ENCODE results near the gene SNED1. TPM values are rescaled to one million over a fixed set of nuclear protein-coding genes. Genes with fewer than 3 reads are reported as not detected.

Gene SNED1
- total and polyA plus RNA-seq, 7 donors: 0.69 to 37.1 (median 8.3) TPM

DNA sequence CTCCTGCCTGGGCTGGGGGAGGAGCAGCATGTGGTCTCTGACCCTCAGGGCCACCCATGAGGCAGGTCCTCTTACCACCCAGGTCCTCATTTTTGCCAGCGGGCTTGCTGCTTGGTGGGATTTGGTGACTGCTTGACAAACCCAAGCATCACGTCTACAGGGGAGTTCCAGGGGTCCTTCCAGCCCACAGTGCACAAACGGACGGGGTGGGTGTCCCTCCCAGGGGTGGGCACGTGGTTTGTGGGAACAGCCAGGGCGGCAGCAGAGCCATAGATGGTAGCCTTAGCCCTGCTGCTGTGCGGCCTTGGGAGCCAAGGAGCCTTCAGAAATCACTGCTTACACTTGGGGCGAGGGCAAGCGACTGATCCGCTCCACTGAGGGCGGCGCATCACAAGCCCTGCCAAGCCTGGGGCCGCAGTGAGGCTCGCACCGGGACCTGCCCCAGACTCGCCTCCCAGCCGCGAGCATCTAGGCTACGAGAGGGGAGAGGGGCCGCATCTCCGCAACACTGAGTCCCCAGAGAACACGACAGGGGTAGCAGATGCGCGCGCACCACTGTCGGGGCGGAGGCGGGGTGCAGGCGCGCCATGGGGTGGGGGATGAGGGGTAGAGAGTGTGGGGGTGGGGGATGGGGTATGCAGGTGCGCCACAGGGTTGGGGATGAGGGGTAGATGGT is 36.9 kb downstream of the SNED1 start:
- Histone ChIP-seq H3K4me1 (peaks cover 0 to 17% (median 14%) of the 10 kb centered on the region in 4 donors), H3K36me3 (peaks cover 0 to 4% (median 0%) of the 10 kb centered on the region in 4 donors), H3K4me3 (no peak overlapping the region), H3K9me3 (no peaks in the 10 kb centered on the region), H3K27ac (no peak overlapping the region), H3K27me3 (peaks cover 0 to 28% (median 20%) of the 10 kb centered on the region in 3 donors)
- 42 to 43% methylated on average over 31 of the region's 31 CpGs for WGBS, 2 donors
- intact Hi-C loops (cut with DNase I): no loop called here
- DNase-seq: peak; percentile 52
- no peak for TF ChIP-seq EP300 (IDR thresholded peaks at IDR 0.05)
- TF ChIP-seq, protein P1, sequence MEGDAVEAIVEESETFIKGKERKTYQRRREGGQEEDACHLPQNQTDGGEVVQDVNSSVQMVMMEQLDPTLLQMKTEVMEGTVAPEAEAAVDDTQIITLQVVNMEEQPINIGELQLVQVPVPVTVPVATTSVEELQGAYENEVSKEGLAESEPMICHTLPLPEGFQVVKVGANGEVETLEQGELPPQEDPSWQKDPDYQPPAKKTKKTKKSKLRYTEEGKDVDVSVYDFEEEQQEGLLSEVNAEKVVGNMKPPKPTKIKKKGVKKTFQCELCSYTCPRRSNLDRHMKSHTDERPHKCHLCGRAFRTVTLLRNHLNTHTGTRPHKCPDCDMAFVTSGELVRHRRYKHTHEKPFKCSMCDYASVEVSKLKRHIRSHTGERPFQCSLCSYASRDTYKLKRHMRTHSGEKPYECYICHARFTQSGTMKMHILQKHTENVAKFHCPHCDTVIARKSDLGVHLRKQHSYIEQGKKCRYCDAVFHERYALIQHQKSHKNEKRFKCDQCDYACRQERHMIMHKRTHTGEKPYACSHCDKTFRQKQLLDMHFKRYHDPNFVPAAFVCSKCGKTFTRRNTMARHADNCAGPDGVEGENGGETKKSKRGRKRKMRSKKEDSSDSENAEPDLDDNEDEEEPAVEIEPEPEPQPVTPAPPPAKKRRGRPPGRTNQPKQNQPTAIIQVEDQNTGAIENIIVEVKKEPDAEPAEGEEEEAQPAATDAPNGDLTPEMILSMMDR (IDR thresholded peaks at IDR 0.05): no peak
- TF ChIP-seq POLR2A (IDR thresholded peaks at IDR 0.05): no peak
- TF ChIP-seq POLR2AphosphoS5 (IDR thresholded peaks at IDR 0.05): no peak

DNA sequence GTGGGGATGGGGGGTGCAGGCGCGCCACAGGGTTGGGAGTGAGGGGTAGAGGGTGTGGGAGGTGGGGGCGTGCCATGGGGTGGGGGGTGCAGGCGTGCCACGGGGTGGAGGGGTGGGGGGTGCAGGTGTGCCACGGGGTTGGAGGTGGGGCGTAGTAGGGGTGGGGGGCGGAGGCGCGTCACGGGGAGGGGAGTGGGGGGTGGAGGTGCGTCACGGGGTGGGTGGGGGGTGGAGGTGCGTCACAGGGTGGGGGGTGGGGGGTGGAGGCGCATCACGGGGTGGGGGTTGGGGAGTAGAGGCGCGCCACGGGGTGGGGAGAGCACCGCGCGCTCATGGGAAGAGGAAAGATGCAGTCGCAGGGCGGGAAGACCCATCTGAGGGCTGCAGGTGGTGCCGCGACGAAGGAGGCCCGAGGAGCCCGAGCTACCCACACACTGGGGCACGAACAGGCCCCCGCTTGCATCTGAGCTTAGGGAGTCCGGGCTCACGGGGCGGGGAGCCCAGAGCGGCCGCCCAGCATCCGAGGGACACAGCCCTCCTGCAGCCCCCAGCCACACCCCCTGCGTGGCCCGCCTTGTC is 37.5 kb downstream of the SNED1 start:
- 11 to 14% methylated on average over 38 to 39 of the region's 39 CpGs for WGBS, 2 donors

DNA sequence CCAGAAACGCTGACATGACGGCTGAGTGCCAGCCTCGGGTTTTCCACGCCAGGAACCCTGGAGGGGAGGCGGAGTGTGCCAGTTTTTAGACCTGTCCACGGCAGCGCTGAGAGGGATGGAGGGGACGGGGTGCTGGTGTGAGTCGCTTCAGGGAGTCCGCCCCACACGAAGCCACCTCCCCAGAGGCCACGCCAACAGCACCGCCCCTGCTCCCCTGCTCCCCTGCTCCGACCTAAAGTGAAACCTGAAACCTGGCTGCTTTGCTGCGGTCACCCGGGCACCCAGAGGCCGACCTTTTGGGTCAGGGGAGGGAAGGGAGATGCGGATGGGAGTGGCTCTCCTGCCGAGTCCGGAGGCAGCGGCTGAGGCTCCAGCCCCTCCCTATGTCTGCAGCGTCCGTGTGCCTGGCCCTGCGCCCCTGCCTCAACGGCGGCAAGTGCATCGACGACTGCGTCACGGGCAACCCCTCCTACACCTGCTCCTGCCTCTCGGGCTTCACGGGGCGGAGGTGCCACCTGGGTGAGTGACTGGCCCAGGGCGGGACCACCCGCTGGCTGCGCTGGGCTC is 38.1 kb downstream of the SNED1 start:
- H3K27ac ChIP-seq: no peak overlapping the region
- no peaks in the 10 kb centered on the region for H3K9me3 ChIP-seq
- H3K36me3 ChIP-seq: peaks cover 0 to 4% (median 0%) of the 10 kb centered on the region in 4 donors
- intact Hi-C loops (cut with DNase I): no loop called here
- DNase-seq: peak; percentile 61
- no peak for TF ChIP-seq POLR2AphosphoS5 (IDR thresholded peaks at IDR 0.05)
- TF ChIP-seq, protein P1 (IDR thresholded peaks at IDR 0.05): no peak
- no peak for TF ChIP-seq POLR2A (IDR thresholded peaks at IDR 0.05)
- TF ChIP-seq EP300 (IDR thresholded peaks at IDR 0.05): no peak
- peaks cover 0 to 17% (median 14%) of the 10 kb centered on the region in 4 donors for H3K4me1 ChIP-seq
- peak overlapping the region in 3 of 4 donors; percentile 25 to 42 (median 34) for H3K4me3 ChIP-seq
- WGBS, 2 donors: 14 to 22% methylated on average over 36 of the region's 36 CpGs
- H3K27me3 ChIP-seq: peaks cover 0 to 28% (median 20%) of the 10 kb centered on the region in 3 donors

More for the DNA sequence above, 37.5 kb downstream of the SNED1 start:
- H3K9me3 ChIP-seq: no peaks in the 10 kb centered on the region
- peaks cover 0 to 28% (median 20%) of the 10 kb centered on the region in 3 donors for H3K27me3 ChIP-seq
- TF ChIP-seq POLR2AphosphoS5 (IDR thresholded peaks at IDR 0.05) (no peak), EP300 (IDR thresholded peaks at IDR 0.05) (no peak), POLR2A (IDR thresholded peaks at IDR 0.05) (no peak)
- TF ChIP-seq, protein P1 (IDR thresholded peaks at IDR 0.05): no peak
- peak overlapping the region in 3 of 4 donors; percentile 25 to 42 (median 34) for H3K4me3 ChIP-seq
- no peak overlapping the region for H3K27ac ChIP-seq
- intact Hi-C loops (cut with DNase I): no loop called here
- DNase-seq: no peak
- peaks cover 0 to 17% (median 14%) of the 10 kb centered on the region in 4 donors for H3K4me1 ChIP-seq
- peaks cover 0 to 4% (median 0%) of the 10 kb centered on the region in 4 donors for H3K36me3 ChIP-seq

- peak; percentile 56 for DNase-seq
- Histone ChIP-seq H3K27me3 (peaks cover 0 to 28% (median 20%) of the 10 kb centered on the region in 3 donors), H3K4me1 (peaks cover 0 to 17% (median 14%) of the 10 kb centered on the region in 4 donors), H3K9me3 (no peaks in the 10 kb centered on the region), H3K4me3 (peak overlapping the region in 2 of 4 donors; percentile 34 to 42), H3K36me3 (peaks cover 0 to 4% (median 0%) of the 10 kb centered on the region in 4 donors), H3K27ac (no peak overlapping the region)
- TF ChIP-seq POLR2AphosphoS5 (IDR thresholded peaks at IDR 0.05): no peak
- TF ChIP-seq POLR2A (IDR thresholded peaks at IDR 0.05): no peak
- TF ChIP-seq, protein P1 (IDR thresholded peaks at IDR 0.05): no peak
- no peak for TF ChIP-seq EP300 (IDR thresholded peaks at IDR 0.05)
- intact Hi-C loops (cut with DNase I): no loop called here
- 43 to 65% methylated on average over 18 of the region's 18 CpGs for WGBS, 2 donors
Observed at GRCh38 chr2:241036964-241037421, 38.6 kb downstream of the SNED1 start.

Data from sigmoid colon (tissue), 7 donors.